ENCODE results near the gene RIC8A. TPM values are rescaled to one million over a fixed set of nuclear protein-coding genes. Genes with fewer than 3 reads are reported as not detected.

The RIC8A gene
- total RNA-seq, 1 donor from 2014 or later, result 102 TPM

GRCh38 chr11:221539-221938 is 14.0 kb downstream of the RIC8A start:
- H3K36me3 ChIP-seq, result peaks cover 0 to 23% of the 10 kb centered on the region in 2 donors
- no peaks in the 10 kb centered on the region for H3K27me3 ChIP-seq
- no peak for TF ChIP-seq CTCF (IDR thresholded peaks at IDR 0.05)
- H3K4me1 ChIP-seq, result no peaks in the 10 kb centered on the region
- H3K9me3 ChIP-seq, result no peaks in the 10 kb centered on the region
- DNase-seq (ENCODE audit: low spot score in 2 of 2), result no peak
- intact Hi-C loops (cut with DNase I), result no loop called here
- H3K27ac ChIP-seq, result no peak overlapping the region
- H3K4me3 ChIP-seq, result no peak overlapping the region

GRCh38 chr11:221998-222789 is 14.7 kb downstream of the RIC8A start:
- Histone ChIP-seq H3K27me3 (no peaks in the 10 kb centered on the region), H3K27ac (no peak overlapping the region), H3K9me3 (no peaks in the 10 kb centered on the region), H3K4me1 (no peaks in the 10 kb centered on the region), H3K36me3 (peaks cover 0 to 23% of the 10 kb centered on the region in 2 donors), H3K4me3 (no peak overlapping the region)
- peak in 1 of 2 donors; percentile 59 for DNase-seq (ENCODE audit: low spot score in 2 of 2)
- intact Hi-C loops (cut with DNase I), result no loop called here
- no peak for TF ChIP-seq CTCF (IDR thresholded peaks at IDR 0.05)

GRCh38 chr11:223026-223789 is 15.7 kb downstream of the RIC8A start:
- no peak for TF ChIP-seq CTCF (IDR thresholded peaks at IDR 0.05)
- Histone ChIP-seq H3K9me3 (no peaks in the 10 kb centered on the region), H3K27me3 (no peaks in the 10 kb centered on the region), H3K4me1 (no peaks in the 10 kb centered on the region), H3K4me3 (no peak overlapping the region), H3K27ac (no peak overlapping the region), H3K36me3 (peaks cover 0 to 24% of the 10 kb centered on the region in 2 donors)
- DNase-seq (ENCODE audit: low spot score in 2 of 2), result peak in 1 of 2 donors; percentile 46
- intact Hi-C loops (cut with DNase I), result no loop called here

- H3K27ac ChIP-seq, result no peak overlapping the region
- H3K4me3 ChIP-seq, result no peak overlapping the region
- intact Hi-C loops (cut with DNase I), result no loop called here
- no peaks in the 10 kb centered on the region for H3K27me3 ChIP-seq
- DNase-seq (ENCODE audit: low spot score in 2 of 2), result no peak
- H3K4me1 ChIP-seq, result no peaks in the 10 kb centered on the region
- TF ChIP-seq CTCF (IDR thresholded peaks at IDR 0.05), result no peak
- no peaks in the 10 kb centered on the region for H3K9me3 ChIP-seq
- H3K36me3 ChIP-seq, result peaks cover 0 to 19% of the 10 kb centered on the region in 2 donors
These were observed 16.4 kb downstream of the RIC8A start for GRCh38 chr11:223884-224283.

- Histone ChIP-seq H3K27me3 (no peaks in the 10 kb centered on the region), H3K9me3 (no peaks in the 10 kb centered on the region), H3K4me3 (no peak overlapping the region), H3K27ac (no peak overlapping the region), H3K36me3 (peaks cover 0 to 14% of the 10 kb centered on the region in 2 donors), H3K4me1 (no peaks in the 10 kb centered on the region)
- TF ChIP-seq CTCF (IDR thresholded peaks at IDR 0.05), result no peak
- intact Hi-C loops (cut with DNase I), result no loop called here
- DNase-seq (ENCODE audit: low spot score in 2 of 2), result no peak
These were observed 16.9 kb downstream of the RIC8A start for GRCh38 chr11:224424-224823.

Measured in ascending aorta (tissue), 2 donors.